HUES6 (cell line): Measurements from ENCODE around the gene DNAJB9.

Source experiments
- H3K27ac ChIP-seq: 2 replicates; pipeline ENCODE4 v1.7.0; 2013; ENCODE audit warnings: low read depth, mild to moderate bottlenecking, low read length, inconsistent platforms
- H3K27me3 ChIP-seq: 2 replicates; pipeline ENCODE4 v1.6.1; 2013; ENCODE audit warnings: low read length; ENCODE audit not compliant: control insufficient read depth, insufficient read depth
- H3K36me3 ChIP-seq: 2 replicates; pipeline ENCODE4 v1.6.1; 2013; ENCODE audit warnings: low read length; ENCODE audit not compliant: control insufficient read depth, insufficient read depth
- H3K4me1 ChIP-seq: 2 replicates; pipeline ENCODE4 v1.6.1; 2013; ENCODE audit warnings: low read length; ENCODE audit not compliant: control insufficient read depth, insufficient read depth
- H3K4me3 ChIP-seq: 2 replicates; pipeline ENCODE4 v1.5.1; 2013; ENCODE audit warnings: low read depth, low read length
- H3K9ac ChIP-seq: one replicate; pipeline ENCODE4 v1.6.1; 2013; ENCODE audit warnings: mild to moderate bottlenecking, low read length
- H3K9me3 ChIP-seq: 2 replicates; pipeline ENCODE4 v1.6.1; 2013; ENCODE audit warnings: low read depth, low read length; ENCODE audit not compliant: control insufficient read depth, insufficient read depth

DNAJB9 gene

DNA sequence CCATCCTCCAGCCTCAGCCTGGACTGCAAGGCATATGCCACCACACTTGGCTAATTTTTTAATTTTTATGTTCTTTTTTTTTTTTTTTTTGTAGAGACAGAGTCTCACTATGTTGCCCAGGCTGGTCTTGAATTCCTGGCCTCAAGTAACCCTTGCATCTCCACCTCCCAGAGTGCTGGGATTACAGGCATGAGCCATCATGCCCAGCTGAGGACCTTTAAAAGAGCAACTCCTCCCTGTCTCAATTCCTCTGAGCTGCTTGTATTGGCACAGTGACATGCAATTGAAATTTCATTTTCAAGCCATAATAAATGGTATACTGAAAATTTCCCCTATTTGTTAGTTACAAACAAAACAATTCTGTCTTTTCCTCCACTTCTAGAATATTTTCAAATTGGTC is 19.5 kb downstream of the DNAJB9 start:
- H3K36me3 ChIP-seq = no peaks in the 10 kb centered on the region
- no peak overlapping the region for H3K4me3 ChIP-seq
- H3K27me3 ChIP-seq = no peaks in the 10 kb centered on the region
- H3K9me3 ChIP-seq = no peaks in the 10 kb centered on the region
- no peak overlapping the region for H3K27ac ChIP-seq
- peaks cover 5% of the 10 kb centered on the region; the same call in 1 of the 2 replicates for H3K4me1 ChIP-seq
- H3K9ac ChIP-seq = no peak overlapping the region

DNA sequence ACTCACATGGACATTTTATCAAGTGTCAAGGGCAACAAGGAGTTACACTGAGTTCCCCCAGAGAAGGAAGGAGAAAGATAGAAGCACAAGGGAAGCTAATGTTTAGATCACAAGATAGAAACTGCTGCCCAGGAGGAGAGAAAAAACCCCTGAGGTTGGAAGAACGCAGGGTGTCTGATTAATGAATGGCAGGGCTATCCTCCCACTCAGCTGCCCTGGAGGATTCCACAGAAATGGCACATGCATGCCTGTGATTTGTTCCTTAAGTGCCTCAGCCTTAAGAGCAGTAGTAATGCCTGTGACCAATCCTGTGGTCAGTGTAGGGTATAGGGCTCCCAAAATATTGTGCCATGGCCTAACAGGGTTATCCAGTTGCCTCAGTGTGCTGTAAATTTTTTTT is 20.2 kb downstream of the DNAJB9 start:
- Histone ChIP-seq H3K27ac (no peak overlapping the region), H3K4me3 (no peak overlapping the region), H3K4me1 (peaks cover 5% of the 10 kb centered on the region; the same call in 1 of the 2 replicates), H3K36me3 (no peaks in the 10 kb centered on the region), H3K9ac (no peak overlapping the region), H3K27me3 (no peaks in the 10 kb centered on the region), H3K9me3 (no peaks in the 10 kb centered on the region)

DNA sequence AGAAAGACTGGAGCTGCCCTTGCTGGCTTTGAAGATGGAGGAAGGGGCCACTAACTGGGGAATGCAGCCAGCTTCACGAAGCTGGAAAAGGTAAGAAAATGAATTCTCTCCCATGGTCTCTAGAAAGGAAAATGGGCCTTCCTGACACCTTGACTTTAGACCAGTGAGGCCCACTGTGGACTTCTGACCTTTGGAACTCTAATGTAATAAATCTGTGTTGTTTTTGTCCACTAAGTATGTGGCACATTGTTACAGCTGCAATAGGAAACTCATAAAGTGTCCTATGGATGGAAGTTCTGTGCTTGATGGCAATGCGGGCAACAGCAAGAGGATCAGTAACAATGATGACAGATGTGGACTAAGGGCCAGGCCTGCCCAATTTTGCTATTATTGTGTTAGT is 20.9 kb downstream of the DNAJB9 start:
- no peaks in the 10 kb centered on the region for H3K36me3 ChIP-seq
- H3K27me3 ChIP-seq = no peaks in the 10 kb centered on the region
- no peaks in the 10 kb centered on the region for H3K9me3 ChIP-seq
- H3K27ac ChIP-seq = no peak overlapping the region
- peaks cover 5% of the 10 kb centered on the region; the same call in 1 of the 2 replicates for H3K4me1 ChIP-seq
- H3K9ac ChIP-seq = no peak overlapping the region
- H3K4me3 ChIP-seq = no peak overlapping the region

DNA sequence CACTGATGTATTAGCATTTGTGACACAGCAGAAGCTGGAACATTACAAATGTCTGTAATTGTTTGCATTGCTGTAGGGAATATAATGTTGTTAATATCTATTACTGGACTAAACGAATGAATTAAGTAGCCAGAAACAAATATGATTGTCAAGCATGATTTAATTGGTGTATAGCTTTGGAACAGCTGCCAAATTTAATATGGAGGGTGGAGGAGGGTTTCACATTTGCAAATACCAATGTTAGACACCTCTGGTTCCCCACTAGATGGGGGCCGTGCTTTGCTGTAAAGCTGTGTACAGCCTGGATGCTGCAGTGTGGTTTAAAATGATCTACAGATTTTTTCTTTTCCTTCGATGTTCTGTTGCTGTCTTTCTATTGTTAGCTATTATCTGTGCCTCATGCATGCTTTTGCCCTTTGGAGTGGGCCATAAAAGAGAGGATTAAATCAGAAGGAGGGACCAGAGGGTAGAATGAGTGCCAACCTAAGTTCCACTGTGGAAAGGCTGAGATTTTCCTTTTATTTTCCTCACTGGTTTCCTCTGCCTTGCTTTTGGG is 23.1 kb downstream of the DNAJB9 start:
- no peaks in the 10 kb centered on the region for H3K27me3 ChIP-seq
- no peaks in the 10 kb centered on the region for H3K36me3 ChIP-seq
- H3K9ac ChIP-seq = no peak overlapping the region
- peaks cover 5% of the 10 kb centered on the region; the same call in 1 of the 2 replicates for H3K4me1 ChIP-seq
- no peak overlapping the region for H3K4me3 ChIP-seq
- H3K9me3 ChIP-seq = no peaks in the 10 kb centered on the region
- no peak overlapping the region for H3K27ac ChIP-seq

DNA sequence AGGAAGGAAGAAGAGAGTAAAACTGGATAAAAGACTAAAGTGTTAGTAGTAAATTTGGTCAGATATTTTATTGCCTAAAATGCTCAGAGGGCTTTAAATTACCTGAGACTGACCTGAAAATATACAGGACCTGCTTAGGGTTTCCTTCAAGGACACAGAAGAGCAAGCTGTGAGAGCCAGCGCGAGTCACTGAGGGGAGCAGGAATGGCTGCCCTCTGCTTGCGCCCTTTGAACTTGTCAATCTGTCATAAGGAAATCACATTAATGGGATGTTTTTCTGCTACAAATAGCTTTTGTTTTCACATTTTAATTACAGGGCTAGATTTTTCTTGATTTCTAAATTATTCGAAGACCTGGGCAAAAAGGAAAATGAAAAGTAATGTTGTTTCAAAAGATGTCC is 26.9 kb downstream of the DNAJB9 start:
- Histone ChIP-seq H3K4me1 (peaks cover 11% of the 10 kb centered on the region), H3K36me3 (no peaks in the 10 kb centered on the region), H3K27me3 (no peaks in the 10 kb centered on the region), H3K9ac (no peak overlapping the region), H3K4me3 (no peak overlapping the region), H3K27ac (no peak overlapping the region), H3K9me3 (no peaks in the 10 kb centered on the region)

DNA sequence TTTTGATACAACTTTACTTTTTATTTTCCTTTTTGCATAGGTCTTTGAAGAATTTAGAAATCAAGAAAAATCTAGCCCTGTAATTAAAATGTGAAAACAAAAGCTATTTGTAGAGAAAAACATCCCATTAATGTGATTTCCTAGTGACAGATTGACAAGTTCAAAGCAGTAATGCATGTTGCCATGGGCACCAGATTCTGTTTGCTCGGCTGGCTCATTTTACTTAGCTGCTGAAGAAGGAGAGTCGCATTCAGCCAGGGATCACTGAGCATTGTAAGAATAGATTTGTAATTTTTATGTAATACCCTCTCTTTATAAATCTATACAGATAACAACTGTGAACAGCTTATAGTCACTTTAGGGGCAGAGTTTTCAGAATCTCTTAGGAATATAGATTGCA is 28.5 kb downstream of the DNAJB9 start:
- H3K27ac ChIP-seq = no peak overlapping the region
- H3K4me3 ChIP-seq = no peak overlapping the region
- no peaks in the 10 kb centered on the region for H3K27me3 ChIP-seq
- no peaks in the 10 kb centered on the region for H3K36me3 ChIP-seq
- peaks cover 10% of the 10 kb centered on the region for H3K4me1 ChIP-seq
- no peaks in the 10 kb centered on the region for H3K9me3 ChIP-seq
- H3K9ac ChIP-seq = no peak overlapping the region

DNA sequence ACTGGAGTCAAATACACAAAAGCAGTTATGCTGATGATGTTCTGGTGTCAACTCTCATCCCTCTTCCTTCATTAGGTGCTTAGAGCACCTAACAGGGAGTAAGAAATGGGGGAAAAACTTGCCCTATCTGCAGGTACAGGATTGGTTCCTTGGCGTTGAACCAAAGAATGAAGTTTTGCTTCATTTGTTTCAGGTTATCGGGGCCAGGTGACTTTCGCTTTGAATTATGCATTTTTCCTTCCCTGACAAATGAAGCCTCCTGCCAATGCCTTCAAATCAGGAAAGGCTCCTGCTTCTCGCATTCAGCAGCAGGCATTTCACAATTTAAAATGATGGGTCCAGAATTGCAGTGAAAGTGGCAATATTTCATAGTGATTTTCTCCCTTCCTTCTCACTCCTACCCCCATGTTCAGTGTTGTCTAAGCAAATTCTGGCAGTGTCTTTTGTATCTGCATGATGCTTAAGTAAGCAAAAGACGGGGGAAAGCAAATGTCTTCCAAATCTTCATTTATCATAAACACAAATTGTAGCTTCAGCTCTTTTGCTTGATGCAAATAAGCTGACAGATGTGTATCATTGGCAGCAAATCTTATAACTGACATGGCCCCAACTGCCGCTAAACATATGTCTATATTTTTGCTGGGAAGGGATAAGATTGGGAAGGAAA is 29.4 kb downstream of the DNAJB9 start:
- no peak overlapping the region for H3K9ac ChIP-seq
- H3K4me3 ChIP-seq = no peak overlapping the region
- H3K27ac ChIP-seq = no peak overlapping the region

DNA sequence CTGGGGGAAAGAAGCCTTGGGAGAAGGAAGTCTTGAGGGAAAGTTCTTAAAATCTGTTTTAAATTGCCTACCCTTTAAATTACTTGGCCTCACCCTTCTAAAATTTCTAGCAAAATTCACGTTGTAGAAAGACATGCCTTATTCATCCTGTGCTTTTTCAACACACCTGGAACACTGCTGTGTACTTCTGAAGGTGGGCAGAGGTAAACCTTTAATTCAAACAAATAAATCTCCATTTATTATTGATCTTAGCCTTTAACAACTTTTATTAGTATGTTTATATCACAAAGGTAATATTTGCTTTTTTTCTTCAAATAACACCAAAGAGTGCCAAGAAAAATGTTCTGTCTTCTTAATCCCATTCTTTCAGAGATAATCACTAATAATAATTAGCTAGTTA is 30.7 kb downstream of the DNAJB9 start:
- peaks cover 11% of the 10 kb centered on the region; the same call in 1 of the 2 replicates for H3K4me1 ChIP-seq
- H3K36me3 ChIP-seq = no peaks in the 10 kb centered on the region
- no peak overlapping the region for H3K27ac ChIP-seq
- no peaks in the 10 kb centered on the region for H3K27me3 ChIP-seq
- H3K9ac ChIP-seq = no peak overlapping the region
- no peaks in the 10 kb centered on the region for H3K9me3 ChIP-seq
- no peak overlapping the region for H3K4me3 ChIP-seq

More for the DNA sequence above, 29.4 kb downstream of the DNAJB9 start:
- Histone ChIP-seq H3K36me3 (no peaks in the 10 kb centered on the region), H3K9me3 (no peaks in the 10 kb centered on the region), H3K27me3 (no peaks in the 10 kb centered on the region), H3K4me1 (peaks cover 11% of the 10 kb centered on the region; the same call in 1 of the 2 replicates)

DNA sequence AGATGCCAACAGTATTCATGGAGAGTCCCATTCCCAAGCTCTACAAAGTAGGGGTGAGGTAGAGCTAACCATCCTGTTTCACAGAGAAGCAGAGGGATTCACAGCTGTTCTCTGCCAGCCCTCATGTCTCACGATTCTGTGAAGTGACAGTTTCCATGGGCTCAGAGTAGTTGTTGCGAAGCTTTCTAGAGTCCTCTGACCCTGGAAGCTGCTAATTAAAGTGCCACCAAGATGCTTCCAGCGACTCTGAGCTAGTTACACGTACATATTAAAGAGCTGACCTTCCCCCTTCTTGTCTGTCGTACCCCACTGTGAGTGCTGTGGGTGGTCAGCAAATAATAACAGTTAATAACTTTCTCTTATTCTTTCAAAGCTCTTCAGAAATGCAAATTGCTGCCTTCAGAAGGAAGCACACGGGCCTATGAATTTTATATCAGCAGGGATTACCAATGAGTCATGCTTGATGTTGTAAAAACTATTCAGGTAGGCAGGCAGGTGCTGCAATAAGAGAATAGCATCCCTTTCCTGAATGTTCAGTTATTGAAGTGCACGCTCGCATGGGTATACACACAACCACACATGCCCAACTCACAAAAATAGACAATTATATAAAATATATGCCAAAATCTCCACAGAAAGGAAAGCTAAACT is 34.1 kb downstream of the DNAJB9 start:
- Histone ChIP-seq H3K4me3 (no peak overlapping the region), H3K9ac (no peak overlapping the region), H3K27me3 (no peaks in the 10 kb centered on the region)

DNA sequence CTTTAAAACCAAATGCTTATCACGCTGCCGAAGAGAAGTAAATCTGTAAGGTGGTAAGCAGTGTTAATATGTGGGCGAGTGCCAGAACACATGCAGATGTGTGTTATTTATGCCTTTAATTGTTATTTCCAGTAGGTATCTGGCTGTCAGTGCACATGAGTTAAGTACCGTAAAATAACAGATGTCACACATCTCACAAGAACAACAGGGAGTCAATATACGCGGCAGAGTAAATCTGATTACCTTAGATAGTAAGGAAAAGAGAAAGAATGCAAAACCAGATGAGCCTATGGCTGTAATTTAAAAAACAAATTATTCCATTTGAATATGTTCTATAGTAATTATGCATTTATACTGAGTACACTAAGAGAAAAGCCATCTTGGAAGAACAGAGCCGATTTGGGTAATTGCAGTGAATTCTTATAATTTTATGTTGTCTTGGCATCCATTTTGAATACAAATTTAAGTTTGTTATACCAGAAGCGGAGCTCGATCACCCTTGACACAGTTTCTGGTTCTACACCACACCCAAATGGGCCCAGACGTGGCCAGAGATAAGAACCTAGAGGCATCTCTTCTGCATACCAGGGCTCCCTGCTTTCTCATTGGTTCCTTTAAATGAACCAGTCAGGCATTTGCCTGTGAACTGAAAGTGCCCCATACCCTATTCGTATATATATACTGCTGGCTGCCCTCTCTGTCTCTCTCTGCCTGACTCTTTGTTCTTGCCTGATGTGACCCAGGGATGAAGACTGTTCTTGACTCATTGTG is 34.8 kb downstream of the DNAJB9 start:
- Histone ChIP-seq H3K4me1 (peaks cover 5% of the 10 kb centered on the region; the same call in 1 of the 2 replicates), H3K4me3 (no peak overlapping the region), H3K27ac (no peak overlapping the region), H3K9me3 (no peaks in the 10 kb centered on the region), H3K27me3 (no peaks in the 10 kb centered on the region), H3K36me3 (no peaks in the 10 kb centered on the region), H3K9ac (no peak overlapping the region)

More for the DNA sequence above, 34.1 kb downstream of the DNAJB9 start:
- H3K4me1 ChIP-seq = peaks cover 10% of the 10 kb centered on the region; the same call in 1 of the 2 replicates
- no peaks in the 10 kb centered on the region for H3K9me3 ChIP-seq
- no peaks in the 10 kb centered on the region for H3K36me3 ChIP-seq
- H3K27ac ChIP-seq = no peak overlapping the region
